Peyer's patch (tissue), 4 donors: ENCODE data around the gene CSTB. TPM values are rescaled to one million over a fixed set of nuclear protein-coding genes. Genes with fewer than 3 reads are reported as not detected.
A peak's percentile ranks its signal among the peaks of the same experiment; 100 is the strongest.

Source experiments
- DNase-seq, 3 donors: peaks; one replicate each; pipeline ENCODE4 v3.0.0-alpha.2; 2017 to 2019
- H3K27ac ChIP-seq, 4 donors: fragments of 200-600 bp; sonication (generic); one replicate each; pipeline ENCODE4 v1.5.1; 2016 to 2019
- H3K27me3 ChIP-seq, 2 donors: fragments of 200-600 bp; sonication (generic); one replicate each; pipeline ENCODE4 v1.5.1; 2019
- H3K36me3 ChIP-seq, 3 donors: fragments of 200-600 bp; sonication (generic); one replicate each; pipeline ENCODE4 v1.5.1; 2016 to 2019
- H3K4me1 ChIP-seq, 4 donors: fragments of 200-600 bp; sonication (generic); one replicate each; pipeline ENCODE4 v1.5.1; 2016 to 2019
- H3K4me3 ChIP-seq, 4 donors: fragments of 200-600 bp; sonication (generic); 1 replicate in 3 of 4; 2 replicates in 1 of 4; pipeline ENCODE4 v1.5.1; 2016 to 2019; ENCODE audit warnings: mild to moderate bottlenecking in 1 of 4
- H3K9me3 ChIP-seq, 4 donors: fragments of 200-600 bp; sonication (generic); one replicate each; pipeline ENCODE4 v1.5.1; 2016 to 2019; ENCODE audit warnings: mild to moderate bottlenecking in 1 of 4
- POLR2A ChIP-seq, 2 donors: fragments of 450-650 bp; IDR thresholded peaks; one replicate each; pipeline ENCODE4 v1.5.1; 2017; ENCODE audit warnings: antibody characterized with exemption in 2 of 2, mild to moderate bottlenecking in 2 of 2, moderate library complexity in 2 of 2
- total RNA-seq, 4 donors: library from RNA; depleted of rRNA; stranded (reverse); fragments of >200 nt; gene quantifications; one replicate each; pipeline ENCODE4 v1.1.0, GENCODE V29; 2016
- TF ChIP-seq, protein P1 (sequence below), 6 experiments: fragments of 450-650 bp in 4 of 6; fragments of 200-600 bp in 2 of 6; sonication (generic) in 1 of 6; IDR thresholded peaks; one replicate each; pipeline ENCODE4 v1.5.1; 2017 to 2019; ENCODE audit warnings: antibody characterized with exemption in 6 of 6, mild to moderate bottlenecking in 3 of 6, moderate library complexity in 1 of 6

CSTB gene
- total RNA-seq, 4 donors from 2014 or later = 7.4 to 16.1 (median 13.3) TPM

DNA sequence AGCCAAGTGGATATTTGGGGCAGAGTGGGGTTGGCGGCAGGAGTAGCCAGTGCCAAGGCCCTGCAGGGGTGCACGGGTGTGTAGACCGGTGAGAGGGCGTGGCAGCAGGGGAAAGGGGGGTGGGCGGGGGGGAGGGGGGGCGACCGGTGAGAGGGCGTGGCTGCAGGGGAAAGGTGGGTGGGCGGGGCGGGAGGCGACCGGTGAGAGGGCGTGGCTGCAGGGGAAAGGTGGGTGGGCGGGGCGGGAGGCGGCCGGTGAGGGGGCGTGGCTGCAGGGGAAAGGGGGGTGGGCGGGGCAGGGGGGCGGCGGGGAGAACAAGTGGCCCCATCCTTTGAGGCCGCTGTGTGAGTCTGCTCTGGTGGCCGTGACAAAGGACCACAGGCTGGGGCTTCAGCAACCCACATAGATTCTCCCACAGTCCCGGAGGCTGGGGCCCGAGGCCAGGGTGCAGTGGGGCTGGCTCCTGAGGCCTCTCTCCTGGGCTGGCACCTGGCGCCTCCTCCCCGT lies 39.1 kb upstream of the CSTB start:
- Histone ChIP-seq H3K27me3 (no peaks in the 10 kb centered on the region), H3K36me3 (no peaks in the 10 kb centered on the region), H3K27ac (no peak overlapping the region), H3K4me3 (no peak overlapping the region), H3K9me3 (peaks cover 0 to 12% (median 0%) of the 10 kb centered on the region in 4 donors), H3K4me1 (peaks cover 0 to 21% (median 6%) of the 10 kb centered on the region in 4 donors)
- no peak for TF ChIP-seq POLR2A (IDR thresholded peaks at IDR 0.05)
- TF ChIP-seq, protein P1, sequence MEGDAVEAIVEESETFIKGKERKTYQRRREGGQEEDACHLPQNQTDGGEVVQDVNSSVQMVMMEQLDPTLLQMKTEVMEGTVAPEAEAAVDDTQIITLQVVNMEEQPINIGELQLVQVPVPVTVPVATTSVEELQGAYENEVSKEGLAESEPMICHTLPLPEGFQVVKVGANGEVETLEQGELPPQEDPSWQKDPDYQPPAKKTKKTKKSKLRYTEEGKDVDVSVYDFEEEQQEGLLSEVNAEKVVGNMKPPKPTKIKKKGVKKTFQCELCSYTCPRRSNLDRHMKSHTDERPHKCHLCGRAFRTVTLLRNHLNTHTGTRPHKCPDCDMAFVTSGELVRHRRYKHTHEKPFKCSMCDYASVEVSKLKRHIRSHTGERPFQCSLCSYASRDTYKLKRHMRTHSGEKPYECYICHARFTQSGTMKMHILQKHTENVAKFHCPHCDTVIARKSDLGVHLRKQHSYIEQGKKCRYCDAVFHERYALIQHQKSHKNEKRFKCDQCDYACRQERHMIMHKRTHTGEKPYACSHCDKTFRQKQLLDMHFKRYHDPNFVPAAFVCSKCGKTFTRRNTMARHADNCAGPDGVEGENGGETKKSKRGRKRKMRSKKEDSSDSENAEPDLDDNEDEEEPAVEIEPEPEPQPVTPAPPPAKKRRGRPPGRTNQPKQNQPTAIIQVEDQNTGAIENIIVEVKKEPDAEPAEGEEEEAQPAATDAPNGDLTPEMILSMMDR (IDR thresholded peaks at IDR 0.05) = no peak
- no peak for DNase-seq

DNA sequence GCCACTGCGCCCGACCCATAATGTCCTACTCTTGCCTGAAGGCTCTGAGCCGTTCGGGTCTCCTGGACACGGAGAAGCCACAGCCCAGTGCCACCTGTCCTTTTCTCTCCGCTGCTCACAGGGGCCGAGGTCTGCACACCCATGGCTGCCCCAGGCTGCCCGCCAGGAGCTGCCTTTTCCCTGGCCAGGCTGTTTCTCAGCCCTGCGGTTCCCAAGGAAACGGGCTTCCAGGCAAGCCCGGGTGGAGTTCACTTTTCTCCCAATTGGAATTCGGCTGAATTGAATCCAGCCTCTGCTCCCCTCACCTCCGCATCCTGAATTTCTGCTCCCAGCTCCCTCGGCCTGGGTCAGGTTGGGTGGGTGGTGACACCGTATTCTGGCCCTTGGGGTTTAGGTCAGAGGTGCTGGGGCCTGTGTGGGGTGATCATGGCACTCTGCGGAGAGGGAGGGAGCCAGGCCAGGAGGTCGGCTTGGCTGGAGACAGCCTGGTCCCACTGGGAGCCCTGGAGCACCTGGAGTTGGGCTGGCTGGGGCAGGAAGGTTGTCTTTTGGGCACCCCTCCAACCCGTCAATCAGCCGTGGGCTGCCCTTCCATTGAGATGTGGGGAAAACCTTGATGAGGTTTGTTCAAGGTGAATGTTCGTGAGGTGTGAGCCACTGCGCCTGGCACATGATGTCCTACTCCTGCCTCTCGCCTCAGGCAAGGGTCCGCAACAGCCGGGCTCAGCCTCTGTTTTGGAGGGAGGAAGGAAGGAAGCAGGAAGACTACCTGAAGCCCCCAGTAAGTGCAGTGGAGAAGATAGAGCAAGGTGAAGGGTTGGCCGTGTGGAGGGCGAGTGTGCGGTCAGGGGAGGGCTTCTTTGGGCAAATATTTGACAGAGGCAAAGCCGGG lies 38.4 kb upstream of the CSTB start:
- Histone ChIP-seq H3K4me3 (no peak overlapping the region), H3K9me3 (peaks cover 0 to 7% (median 0%) of the 10 kb centered on the region in 4 donors), H3K27ac (no peak overlapping the region), H3K4me1 (peaks cover 0 to 21% (median 6%) of the 10 kb centered on the region in 4 donors), H3K36me3 (no peaks in the 10 kb centered on the region), H3K27me3 (no peaks in the 10 kb centered on the region)
- no peak for DNase-seq
- no peak for TF ChIP-seq POLR2A (IDR thresholded peaks at IDR 0.05)
- TF ChIP-seq, protein P1 (IDR thresholded peaks at IDR 0.05) = no peak

DNA sequence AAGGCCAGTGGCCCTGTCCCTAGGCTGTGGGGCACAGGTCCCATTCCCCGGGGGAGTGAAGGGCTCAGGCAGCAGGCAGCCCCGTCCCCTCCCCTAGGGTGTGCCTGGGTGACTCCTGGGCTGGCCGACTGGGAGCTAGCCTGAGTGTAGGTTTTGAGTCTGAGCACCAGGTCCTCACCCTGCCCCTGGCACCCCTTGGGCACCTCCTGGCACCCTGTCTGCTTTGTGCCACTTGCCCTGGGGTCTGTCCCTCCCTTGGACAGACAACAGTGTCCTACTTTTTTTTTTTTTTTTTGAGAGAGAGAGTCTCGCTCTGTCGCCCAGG lies 37.5 kb upstream of the CSTB start:
- TF ChIP-seq, protein P1 (IDR thresholded peaks at IDR 0.05) = no peak
- TF ChIP-seq POLR2A (IDR thresholded peaks at IDR 0.05) = no peak
- no peak overlapping the region for H3K4me3 ChIP-seq
- H3K36me3 ChIP-seq = no peaks in the 10 kb centered on the region
- no peaks in the 10 kb centered on the region for H3K27me3 ChIP-seq
- H3K27ac ChIP-seq = no peak overlapping the region
- H3K4me1 ChIP-seq = peaks cover 0 to 21% (median 6%) of the 10 kb centered on the region in 4 donors
- DNase-seq = no peak
- H3K9me3 ChIP-seq = no peaks in the 10 kb centered on the region

DNA sequence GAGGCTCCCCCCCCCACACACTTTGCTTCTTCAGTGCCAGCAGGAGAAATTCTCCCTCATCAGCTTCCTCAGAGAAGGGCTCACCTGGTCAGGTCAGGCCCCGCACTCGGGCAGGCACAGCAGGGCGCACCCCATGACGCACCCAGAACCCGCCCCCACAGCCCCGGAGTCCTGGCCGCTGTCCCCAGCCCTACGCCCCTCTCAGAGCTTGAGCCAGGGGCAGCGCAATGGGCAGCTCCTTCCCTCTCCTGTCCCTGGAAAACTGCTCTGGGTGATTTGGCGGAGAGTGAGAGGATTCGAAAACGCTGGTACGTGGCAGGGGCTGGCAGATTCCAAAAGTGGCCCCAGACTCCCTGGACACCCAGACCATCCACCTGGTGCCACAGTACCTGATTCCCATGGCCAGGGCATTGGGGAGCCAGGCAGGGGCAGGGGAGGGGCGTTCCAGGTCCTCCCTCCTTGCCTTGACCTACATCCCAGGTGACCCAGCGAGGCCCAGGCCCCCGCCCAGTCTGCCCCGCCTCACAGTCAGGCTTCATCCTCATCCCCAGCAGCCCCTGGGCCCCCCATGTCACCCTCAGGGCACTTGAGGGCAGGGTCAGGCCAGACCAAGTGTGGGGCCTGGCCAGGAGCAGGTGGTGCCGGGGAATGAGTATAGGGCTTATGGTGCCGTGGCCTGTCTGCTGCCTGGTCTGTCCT lies 37.0 kb upstream of the CSTB start:
- Histone ChIP-seq H3K27me3 (no peaks in the 10 kb centered on the region), H3K4me1 (peaks cover 0 to 21% (median 6%) of the 10 kb centered on the region in 4 donors), H3K27ac (no peak overlapping the region), H3K36me3 (no peaks in the 10 kb centered on the region), H3K9me3 (no peaks in the 10 kb centered on the region), H3K4me3 (no peak overlapping the region)
- DNase-seq = no peak
- TF ChIP-seq, protein P1 (IDR thresholded peaks at IDR 0.05) = no peak
- TF ChIP-seq POLR2A (IDR thresholded peaks at IDR 0.05) = no peak

DNA sequence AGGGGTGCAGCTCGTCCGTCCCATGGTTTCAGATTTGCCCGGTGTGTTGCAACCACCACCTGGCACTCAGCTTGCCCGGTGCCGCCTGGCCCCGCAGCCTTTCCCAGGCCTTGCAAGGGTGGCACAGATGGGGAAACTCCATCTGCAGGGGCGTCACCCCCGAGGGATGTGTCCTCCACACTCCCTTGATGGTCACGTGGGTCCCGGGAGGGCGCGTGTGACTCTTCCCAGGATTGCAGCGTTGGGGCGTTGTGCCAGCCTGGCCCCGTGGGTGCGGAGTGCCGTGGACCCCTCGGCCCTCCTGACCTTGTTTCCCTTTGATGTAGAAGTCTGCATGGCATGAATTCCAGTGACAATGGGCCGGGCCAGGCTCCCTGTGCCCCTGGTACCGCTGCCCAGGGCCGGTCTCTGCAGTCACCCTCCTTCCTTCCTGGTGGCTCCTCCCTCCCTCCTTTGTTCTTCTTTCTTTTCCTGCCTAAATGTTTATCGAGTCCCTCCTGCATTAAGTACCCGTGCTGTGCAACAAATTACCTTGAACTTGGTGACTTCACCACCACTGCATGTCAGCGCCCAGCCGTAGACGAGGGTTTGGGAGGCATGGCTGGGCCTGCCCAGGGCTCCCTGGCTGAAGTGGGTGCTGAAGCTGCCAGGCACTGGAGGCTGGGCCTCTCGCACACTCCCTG lies 36.2 kb upstream of the CSTB start:
- Histone ChIP-seq H3K4me3 (peak overlapping the region in 2 of 4 donors; percentile 17 to 26), H3K4me1 (peaks cover 0 to 21% (median 6%) of the 10 kb centered on the region in 4 donors), H3K36me3 (no peaks in the 10 kb centered on the region), H3K27me3 (no peaks in the 10 kb centered on the region), H3K9me3 (no peaks in the 10 kb centered on the region), H3K27ac (no peak overlapping the region)
- DNase-seq = peak in 1 of 3 donors; percentile 65
- no peak for TF ChIP-seq POLR2A (IDR thresholded peaks at IDR 0.05)
- TF ChIP-seq, protein P1 (IDR thresholded peaks at IDR 0.05) = no peak
